GM19035 (cell line): ENCODE data around the gene ADAMTSL3.
"Not testable (repeated sequence)": the region's sequence is repeated elsewhere in the genome, so short reads cannot be mapped to it uniquely, and the experiment has no call there.

ENCODE experiments used
- ATAC-seq: cut with Tn5 transposase; IDR thresholded peaks from one replicate; pipeline ENCODE4 v1.9.1; 2021; ENCODE audit not compliant: unreplicated experiment

The ADAMTSL3 gene

GRCh38 chr15:83956887-83957286, 303.0 kb downstream of the ADAMTSL3 start:
- ATAC-seq, result no peak

- no peak for ATAC-seq
Observed at GRCh38 chr15:83959477-83959876, 305.6 kb downstream of the ADAMTSL3 start.

- ATAC-seq, result no peak
Observed at GRCh38 chr15:83960192-83960829, 306.4 kb downstream of the ADAMTSL3 start.

GRCh38 chr15:83961311-83961710, 307.4 kb downstream of the ADAMTSL3 start:
- ATAC-seq, result no peak

- not testable (repeated sequence) for ATAC-seq
Observed at GRCh38 chr15:83964967-83965366, 311.0 kb downstream of the ADAMTSL3 start.

GRCh38 chr15:83970295-83970890, 316.5 kb downstream of the ADAMTSL3 start:
- ATAC-seq, result no peak

- ATAC-seq, result no peak
Observed at GRCh38 chr15:83971992-83972391, 318.1 kb downstream of the ADAMTSL3 start.

- no peak for ATAC-seq
Observed at GRCh38 chr15:83973816-83974215, 319.9 kb downstream of the ADAMTSL3 start.

GRCh38 chr15:83977992-83978391, 324.1 kb downstream of the ADAMTSL3 start:
- no peak for ATAC-seq

- no peak for ATAC-seq
Observed at GRCh38 chr15:83978588-83978987, 324.7 kb downstream of the ADAMTSL3 start.

- ATAC-seq, result no peak
Observed at GRCh38 chr15:83980637-83981036, 326.7 kb downstream of the ADAMTSL3 start.

- ATAC-seq, result no peak
Observed at GRCh38 chr15:83982748-83983147, 328.8 kb downstream of the ADAMTSL3 start.

GRCh38 chr15:83983634-83984458, 329.9 kb downstream of the ADAMTSL3 start:
- peak; percentile 91 for ATAC-seq

- ATAC-seq, result no peak
Observed at GRCh38 chr15:83984601-83985000, 330.7 kb downstream of the ADAMTSL3 start.

GRCh38 chr15:83991163-83991562, 337.2 kb downstream of the ADAMTSL3 start:
- ATAC-seq, result no peak

- ATAC-seq, result peak; percentile 82
Observed at GRCh38 chr15:83992324-83993031, 338.6 kb downstream of the ADAMTSL3 start.

- no peak for ATAC-seq
Observed at GRCh38 chr15:83993591-83993990, 339.7 kb downstream of the ADAMTSL3 start.

- no peak for ATAC-seq
Observed at GRCh38 chr15:83998486-83998885, 344.6 kb downstream of the ADAMTSL3 start.

- no peak for ATAC-seq
Observed at GRCh38 chr15:83999396-84000135, 345.6 kb downstream of the ADAMTSL3 start.

- ATAC-seq, result no peak
Observed at GRCh38 chr15:84001037-84001436, 347.1 kb downstream of the ADAMTSL3 start.

GRCh38 chr15:84001655-84002054, 347.7 kb downstream of the ADAMTSL3 start:
- no peak for ATAC-seq
